Spinal cord (tissue), 10 donors: Measurements from ENCODE around the gene ACOT7. TPM values are rescaled to one million over a fixed set of nuclear protein-coding genes. Genes with fewer than 3 reads are reported as not detected.

Experiments
- DNase-seq, 6 donors: peaks; one replicate each; pipeline versions ENCODE4 v3.0.0 to v3.0.0-alpha.2; 2013 to 2015; ENCODE audit warnings: low spot score in 6 of 6, low read depth in 4 of 6
- H3K27ac ChIP-seq: one replicate; pipeline ENCODE4 v1.5.1; 2013; ENCODE audit warnings: low read depth, low read length, control low read depth
- H3K27me3 ChIP-seq: one replicate; pipeline ENCODE4 v1.6.1; 2013; ENCODE audit warnings: low read length; ENCODE audit not compliant: control insufficient read depth, insufficient read depth
- H3K36me3 ChIP-seq: one replicate; pipeline ENCODE4 v1.6.1; 2013; ENCODE audit warnings: low read length; ENCODE audit not compliant: control insufficient read depth, insufficient read depth
- H3K4me1 ChIP-seq: one replicate; pipeline ENCODE4 v1.6.1; 2013; ENCODE audit warnings: low read length; ENCODE audit not compliant: control insufficient read depth, insufficient read depth
- H3K4me3 ChIP-seq: one replicate; pipeline ENCODE4 v1.5.1; 2013; ENCODE audit warnings: low read depth, low read length, control low read depth
- H3K9me3 ChIP-seq: one replicate; pipeline ENCODE4 v1.6.1; 2013; ENCODE audit warnings: low read length; ENCODE audit not compliant: control insufficient read depth, insufficient read depth
- WGBS: methylation state at CpG from one replicate; pipeline ENCODE4 v1.1.5; 2013; ENCODE audit warnings: missing lambda C conversion rate; ENCODE audit not compliant: insufficient coverage; 5-methylcytosine and 5-hydroxymethylcytosine counted together
- polyA plus RNA-seq, 2 donors: library from polyadenylated mRNA; unstranded; fragments of 120-200 nt; gene quantifications; one replicate each; pipeline ENCODE4 v1.2.1, GENCODE V29; 2013; ENCODE audit not compliant: insufficient read length in 2 of 2
- total RNA-seq, 2 donors: library from RNA; depleted of rRNA in 1 of 2; stranded (reverse); fragments of 120-200 nt in 1 of 2; fragments of >200 nt in 1 of 2; gene quantifications; one replicate each; pipeline versions ENCODE4 v1.2.3 to v1.2.4, GENCODE V29; 2013 to 2014
- donor health status: healthy.

Gene ACOT7
- total and polyA plus RNA-seq, 4 donors, result 31.8 to 198 (median 128) TPM

DNA sequence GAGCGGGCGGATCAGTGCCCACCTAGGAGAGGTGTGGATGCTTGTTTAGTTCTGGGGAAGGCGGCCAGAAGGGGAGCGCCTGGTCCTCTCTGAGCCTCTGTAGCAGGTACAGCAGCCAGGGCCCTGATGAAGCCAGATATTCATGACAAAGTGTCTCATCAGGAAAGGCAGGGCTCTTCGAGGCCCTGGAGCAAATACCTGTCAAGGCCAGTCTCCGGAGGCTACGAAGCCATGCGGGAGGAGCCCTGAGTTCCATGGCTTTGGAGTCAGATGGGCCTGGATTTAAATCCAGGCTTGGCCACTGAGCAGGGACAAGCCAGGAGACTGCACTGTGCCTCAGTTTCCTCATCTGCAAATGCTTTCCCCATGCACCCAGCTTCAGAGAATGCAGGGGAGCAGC, 107.3 kb downstream of the ACOT7 start:
- Histone ChIP-seq H3K9me3 (no peaks in the 10 kb centered on the region), H3K4me3 (no peak overlapping the region), H3K27me3 (no peaks in the 10 kb centered on the region), H3K36me3 (peaks cover 69% of the 10 kb centered on the region), H3K27ac (no peak overlapping the region), H3K4me1 (peaks cover 43% of the 10 kb centered on the region)
- 99% methylated on average over 8 of the region's 8 CpGs for WGBS
- DNase-seq, result no peak

- Histone ChIP-seq H3K9me3 (no peaks in the 10 kb centered on the region), H3K4me1 (peaks cover 41% of the 10 kb centered on the region), H3K27ac (no peak overlapping the region), H3K27me3 (no peaks in the 10 kb centered on the region), H3K36me3 (peaks cover 73% of the 10 kb centered on the region), H3K4me3 (no peak overlapping the region)
- DNase-seq, result no peak
- WGBS, result 93% methylated on average over 11 of the region's 11 CpGs
Observed at GRCh38 chr1:6285336-6285735, 108.2 kb downstream of the ACOT7 start.

DNA sequence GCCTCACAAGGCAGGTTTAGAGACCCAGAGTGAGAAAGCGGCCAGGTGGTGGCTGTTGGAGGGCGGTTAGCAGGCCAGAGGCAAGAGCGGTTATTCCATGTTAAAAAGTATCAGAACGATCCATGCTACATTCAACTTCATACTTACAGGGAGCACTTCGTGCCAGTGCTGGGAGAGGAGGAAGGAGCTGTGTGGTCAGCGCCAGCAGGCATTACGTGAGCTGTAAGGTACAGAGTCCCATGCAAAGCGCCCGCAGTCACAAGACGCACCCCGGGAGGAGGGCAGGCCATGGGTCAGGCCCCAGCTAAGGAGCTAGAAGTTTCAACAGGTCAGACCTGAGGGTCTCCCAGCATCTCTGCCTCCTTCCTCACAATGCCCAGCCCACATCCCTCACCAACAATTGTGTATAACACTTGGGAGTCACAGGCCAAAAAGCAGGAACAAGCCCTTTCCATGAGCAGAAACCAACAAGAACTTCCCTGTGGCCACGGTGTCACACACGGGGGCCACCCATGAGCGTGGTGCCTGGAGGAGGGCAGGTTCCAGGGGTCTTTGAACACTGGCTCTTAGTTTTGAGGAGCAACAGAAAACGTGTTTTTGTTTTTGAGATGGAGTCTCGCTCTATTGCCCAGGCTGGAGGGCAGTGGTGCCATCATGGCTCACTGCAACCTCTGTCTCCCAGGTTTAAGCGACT, 110.8 kb downstream of the ACOT7 start:
- H3K4me1 ChIP-seq, result peaks cover 36% of the 10 kb centered on the region
- WGBS, result over 99% methylated on average over 10 of the region's 17 CpGs

DNA sequence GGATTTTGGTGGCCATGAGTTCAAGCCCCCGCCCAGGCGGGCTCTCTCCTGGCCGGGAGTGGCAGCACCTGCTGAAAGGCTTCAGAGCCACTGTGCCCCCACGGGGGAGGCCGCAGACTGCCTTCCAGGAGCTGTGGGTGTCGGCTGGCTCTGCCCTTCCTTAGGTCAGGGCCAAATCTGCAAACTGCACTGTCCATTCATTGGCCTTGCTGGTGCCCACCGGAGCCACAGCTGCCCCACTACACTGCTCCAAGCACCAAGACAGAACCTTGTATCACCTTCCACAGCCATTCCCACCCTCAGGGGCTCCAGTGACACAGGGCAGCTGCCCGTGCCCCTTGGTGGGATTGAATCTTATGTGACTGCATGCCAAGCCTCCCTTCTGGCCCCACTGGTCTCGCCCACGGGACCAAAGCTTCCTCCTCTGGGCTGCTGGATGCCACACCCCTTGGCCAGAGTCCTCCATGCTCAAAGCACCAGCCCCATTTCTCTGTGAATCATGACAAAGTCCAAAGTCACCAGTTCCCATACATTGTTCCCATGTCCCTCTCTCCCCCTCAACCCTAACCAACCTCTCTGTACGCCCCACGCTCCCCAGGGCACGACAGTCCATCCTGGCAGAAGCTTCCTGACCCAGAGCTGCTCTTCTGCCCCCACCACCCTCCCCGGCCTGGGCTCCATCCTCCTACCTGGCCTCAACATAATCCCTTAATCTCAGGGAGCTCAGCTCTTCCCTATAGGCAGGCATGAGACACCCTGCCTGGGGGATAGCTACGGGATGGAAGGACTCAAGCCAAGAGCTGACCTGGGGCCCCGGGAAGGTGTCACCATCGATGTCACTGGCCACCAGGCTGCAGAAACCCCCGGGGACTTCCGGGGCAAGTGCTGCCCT, 111.8 kb downstream of the ACOT7 start:
- no peak for DNase-seq
- Histone ChIP-seq H3K27ac (no peak overlapping the region), H3K4me1 (peaks cover 35% of the 10 kb centered on the region), H3K4me3 (no peak overlapping the region), H3K36me3 (peaks cover 82% of the 10 kb centered on the region), H3K9me3 (no peaks in the 10 kb centered on the region), H3K27me3 (no peaks in the 10 kb centered on the region)
- 93% methylated on average over 19 of the region's 19 CpGs for WGBS

More for the DNA sequence above, 110.8 kb downstream of the ACOT7 start:
- Histone ChIP-seq H3K36me3 (peaks cover 81% of the 10 kb centered on the region), H3K4me3 (no peak overlapping the region), H3K27ac (no peak overlapping the region), H3K27me3 (no peaks in the 10 kb centered on the region), H3K9me3 (no peaks in the 10 kb centered on the region)
- no peak for DNase-seq

DNA sequence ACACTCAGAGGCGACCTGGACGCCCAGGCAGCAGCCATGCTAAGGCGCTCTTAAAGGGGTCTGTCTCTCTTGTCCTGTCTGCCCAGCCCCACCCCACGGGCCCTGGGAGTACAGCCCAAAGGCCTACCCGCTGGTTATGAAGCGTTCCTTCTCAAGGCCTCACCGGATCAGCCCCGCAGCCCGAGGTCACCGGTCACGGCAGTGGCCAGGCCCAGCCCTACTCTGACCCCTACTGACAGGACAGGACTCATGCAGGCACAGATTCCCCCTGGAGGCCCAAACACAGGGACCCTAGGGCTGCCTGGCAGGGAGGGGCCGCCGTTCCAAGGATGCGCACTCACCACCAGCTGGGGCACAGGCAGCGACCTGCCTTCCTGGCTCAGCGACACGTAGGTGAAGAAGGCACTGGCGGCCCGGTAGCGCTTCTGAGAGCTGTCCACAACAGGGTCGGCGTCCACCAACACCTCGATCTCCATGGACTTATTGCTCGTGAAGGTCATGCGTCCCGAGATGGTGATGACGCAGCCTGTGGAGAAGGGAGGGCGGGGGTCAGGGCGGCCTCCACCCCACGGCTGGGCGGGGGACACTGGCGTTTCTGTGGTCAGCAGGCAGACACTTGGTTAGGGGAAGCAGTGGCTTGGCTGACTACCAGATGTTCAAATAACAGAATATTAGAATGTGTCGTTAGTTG, 112.7 kb downstream of the ACOT7 start:
- H3K27ac ChIP-seq, result no peak overlapping the region
- H3K4me1 ChIP-seq, result peaks cover 38% of the 10 kb centered on the region
- no peaks in the 10 kb centered on the region for H3K27me3 ChIP-seq
- DNase-seq, result no peak
- H3K36me3 ChIP-seq, result peaks cover 85% of the 10 kb centered on the region
- no peaks in the 10 kb centered on the region for H3K9me3 ChIP-seq
- H3K4me3 ChIP-seq, result no peak overlapping the region
- 76% methylated on average over 33 of the region's 33 CpGs for WGBS

- 79% methylated on average over 25 of the region's 31 CpGs for WGBS
- H3K4me3 ChIP-seq, result no peak overlapping the region
- no peak for DNase-seq
- peaks cover 80% of the 10 kb centered on the region for H3K36me3 ChIP-seq
- no peaks in the 10 kb centered on the region for H3K9me3 ChIP-seq
- no peak overlapping the region for H3K27ac ChIP-seq
- H3K4me1 ChIP-seq, result peaks cover 43% of the 10 kb centered on the region
- no peaks in the 10 kb centered on the region for H3K27me3 ChIP-seq
Observed at GRCh38 chr1:6279613-6280383, 113.8 kb downstream of the ACOT7 start.

DNA sequence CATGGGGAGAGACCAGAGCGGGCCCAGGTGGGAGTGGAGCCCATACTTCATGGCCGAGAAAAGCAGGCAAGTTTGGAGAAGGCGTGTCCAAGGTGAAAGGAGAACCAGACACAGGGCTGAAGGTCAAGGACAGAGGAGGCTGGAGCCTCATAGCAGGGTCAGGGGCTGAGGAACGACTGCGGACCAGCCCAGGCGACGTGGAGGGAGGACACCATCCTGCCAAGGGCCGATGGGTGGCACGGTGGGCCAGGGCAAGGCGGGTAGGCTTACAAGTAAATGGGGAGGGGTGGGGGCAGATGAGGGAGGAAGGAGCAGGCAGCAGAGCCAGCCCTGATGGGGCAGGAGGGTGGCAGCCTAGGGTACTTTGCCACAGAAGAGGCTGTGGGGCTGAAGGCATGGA, 114.5 kb downstream of the ACOT7 start:
- Histone ChIP-seq H3K4me1 (peaks cover 49% of the 10 kb centered on the region), H3K27me3 (no peaks in the 10 kb centered on the region), H3K27ac (no peak overlapping the region), H3K36me3 (peaks cover 83% of the 10 kb centered on the region), H3K9me3 (no peaks in the 10 kb centered on the region), H3K4me3 (no peak overlapping the region)
- WGBS, result 96% methylated on average over 10 of the region's 10 CpGs
- DNase-seq, result no peak

DNA sequence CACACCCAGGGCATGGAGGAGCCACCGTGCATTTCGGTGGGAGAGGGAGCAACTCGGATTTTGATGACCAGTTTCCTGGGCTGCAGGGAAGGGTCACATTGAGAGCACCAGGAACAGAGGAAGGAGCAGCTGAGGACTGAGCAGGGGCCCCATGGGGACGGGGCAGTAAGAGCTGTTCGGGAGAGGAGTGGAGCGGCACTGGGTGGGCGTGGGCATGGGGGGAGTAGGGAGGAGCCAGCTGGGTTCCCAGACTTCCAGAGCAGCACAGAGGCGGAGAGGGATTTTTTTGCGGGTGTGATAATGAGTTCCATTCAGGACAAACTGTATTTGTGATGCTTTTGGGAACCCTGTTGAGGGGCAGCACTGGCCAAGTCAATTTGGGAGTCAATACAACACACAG, 115.3 kb downstream of the ACOT7 start:
- no peak for DNase-seq
- 57% methylated on average over 9 of the region's 9 CpGs for WGBS
- Histone ChIP-seq H3K4me1 (peaks cover 57% of the 10 kb centered on the region), H3K27ac (no peak overlapping the region), H3K27me3 (no peaks in the 10 kb centered on the region), H3K9me3 (no peaks in the 10 kb centered on the region), H3K36me3 (peaks cover 86% of the 10 kb centered on the region), H3K4me3 (no peak overlapping the region)
